ENCODE measurements around the gene GCGR.

The GCGR gene

GRCh38 chr17:81858967-81859905 lies 55.3 kb downstream of the GCGR start:
- H3K27ac ChIP-seq: peak overlapping the region; percentile 100
- no peak for TF ChIP-seq CTCF (conservative IDR thresholded peaks at IDR 0.05)

GRCh38 chr17:81859906-81860755 lies 56.2 kb downstream of the GCGR start, which contains the start of gene P4HB:
P4HB (minus strand) TSS chr17:81860535; CDS start chr17:81860471, 64 bp downstream.
- TF ChIP-seq CTCF (conservative IDR thresholded peaks at IDR 0.05): no peak
- peak within 1 kb of the TSS; percentile 100 for H3K27ac ChIP-seq

- H3K27ac ChIP-seq: peak overlapping the region; percentile 100
- no peak for TF ChIP-seq CTCF (conservative IDR thresholded peaks at IDR 0.05)
Measured at GRCh38 chr17:81860756-81861568, 57.0 kb downstream of the GCGR start.

GRCh38 chr17:81863123-81863675 lies 59.2 kb downstream of the GCGR start:
- peak overlapping the region; percentile 100 for H3K27ac ChIP-seq
- TF ChIP-seq CTCF (conservative IDR thresholded peaks at IDR 0.05): no peak
